SKM-1 treated with dmso at 0.1 percent for 144 hours (cell line): ENCODE results near the gene KLHL36.
A peak's percentile ranks its signal among the peaks of the same experiment; 100 is the strongest.

Experiments
- DNase-seq: peaks from one replicate; lab custom pipeline; 2025; ENCODE audit not compliant: unreplicated experiment; lab: John Stamatoyannopoulos, UW

The KLHL36 gene

GRCh38 chr16:84641643-84642358 is 6.5 kb upstream of the KLHL36 start:
- DNase-seq, result no peak

GRCh38 chr16:84643180-84643583 is 5.1 kb upstream of the KLHL36 start:
- peak; percentile 58 for DNase-seq

GRCh38 chr16:84643674-84644073 is 4.6 kb upstream of the KLHL36 start:
- no peak for DNase-seq

GRCh38 chr16:84648595-84649510 is 542 bp downstream of the KLHL36 start:
- no peak for DNase-seq

GRCh38 chr16:84649511-84649861 is 1.2 kb downstream of the KLHL36 start:
- no peak for DNase-seq

- no peak for DNase-seq
Observed at GRCh38 chr16:84650062-84650991, 2.0 kb downstream of the KLHL36 start.

GRCh38 chr16:84652566-84652965 is 4.3 kb downstream of the KLHL36 start:
- DNase-seq, result no peak

- no peak for DNase-seq
Observed at GRCh38 chr16:84654238-84654637, 5.9 kb downstream of the KLHL36 start.

- DNase-seq, result no peak
Observed at GRCh38 chr16:84654998-84655397, 6.7 kb downstream of the KLHL36 start.

GRCh38 chr16:84656649-84657048 is 8.3 kb downstream of the KLHL36 start:
- DNase-seq, result no peak

- no peak for DNase-seq
Observed at GRCh38 chr16:84657229-84657837, 9.0 kb downstream of the KLHL36 start.

GRCh38 chr16:84658690-84659089 is 10.4 kb downstream of the KLHL36 start:
- no peak for DNase-seq

- DNase-seq, result no peak
Observed at GRCh38 chr16:84659656-84660300, 11.5 kb downstream of the KLHL36 start.

- DNase-seq, result no peak
Observed at GRCh38 chr16:84660973-84661372, 12.7 kb downstream of the KLHL36 start.

GRCh38 chr16:84661418-84662060 is 13.2 kb downstream of the KLHL36 start:
- no peak for DNase-seq

GRCh38 chr16:84662471-84662870 is 14.2 kb downstream of the KLHL36 start:
- no peak for DNase-seq

- no peak for DNase-seq
Observed at GRCh38 chr16:84663433-84664101, 15.3 kb downstream of the KLHL36 start.

- no peak for DNase-seq
Observed at GRCh38 chr16:84665359-84665758, 17.0 kb downstream of the KLHL36 start.

GRCh38 chr16:84665843-84666242 is 17.5 kb downstream of the KLHL36 start:
- DNase-seq, result no peak
